GM21786 (cell line): Measurements from ENCODE around the gene C1orf21.

Experiments
- ATAC-seq: cut with Tn5 transposase; IDR thresholded peaks from one replicate; pipeline ENCODE4 v1.9.1; 2021; ENCODE audit not compliant: unreplicated experiment

Gene C1orf21

DNA sequence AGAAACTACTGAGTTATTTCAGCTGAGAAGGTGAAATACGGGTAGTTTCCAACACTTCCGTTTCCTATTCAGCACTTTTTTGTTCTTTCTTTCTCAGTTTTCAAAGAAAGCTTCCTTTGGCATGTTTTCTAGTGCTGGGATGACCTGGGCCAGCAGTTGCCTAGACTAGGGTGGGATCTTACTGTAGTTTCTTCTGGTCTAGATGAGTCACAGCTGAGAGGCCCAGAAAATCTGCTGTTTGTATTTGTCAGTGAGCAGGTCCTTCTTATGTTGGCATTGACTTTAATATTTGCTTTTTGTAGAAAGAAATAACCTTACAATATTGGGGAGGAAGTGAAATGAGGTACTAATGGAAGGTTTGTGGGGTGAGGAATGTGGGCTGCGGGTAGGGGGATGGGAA is 22.2 kb downstream of the C1orf21 start:
- ATAC-seq: no peak

- ATAC-seq: no peak
Measured at GRCh38 chr1:184412472-184412871, 25.6 kb downstream of the C1orf21 start.

GRCh38 chr1:184416481-184416880 is 29.7 kb downstream of the C1orf21 start:
- ATAC-seq: no peak

GRCh38 chr1:184416946-184417345 is 30.1 kb downstream of the C1orf21 start:
- no peak for ATAC-seq

- ATAC-seq: no peak
Measured at GRCh38 chr1:184417916-184418315, 31.1 kb downstream of the C1orf21 start.

DNA sequence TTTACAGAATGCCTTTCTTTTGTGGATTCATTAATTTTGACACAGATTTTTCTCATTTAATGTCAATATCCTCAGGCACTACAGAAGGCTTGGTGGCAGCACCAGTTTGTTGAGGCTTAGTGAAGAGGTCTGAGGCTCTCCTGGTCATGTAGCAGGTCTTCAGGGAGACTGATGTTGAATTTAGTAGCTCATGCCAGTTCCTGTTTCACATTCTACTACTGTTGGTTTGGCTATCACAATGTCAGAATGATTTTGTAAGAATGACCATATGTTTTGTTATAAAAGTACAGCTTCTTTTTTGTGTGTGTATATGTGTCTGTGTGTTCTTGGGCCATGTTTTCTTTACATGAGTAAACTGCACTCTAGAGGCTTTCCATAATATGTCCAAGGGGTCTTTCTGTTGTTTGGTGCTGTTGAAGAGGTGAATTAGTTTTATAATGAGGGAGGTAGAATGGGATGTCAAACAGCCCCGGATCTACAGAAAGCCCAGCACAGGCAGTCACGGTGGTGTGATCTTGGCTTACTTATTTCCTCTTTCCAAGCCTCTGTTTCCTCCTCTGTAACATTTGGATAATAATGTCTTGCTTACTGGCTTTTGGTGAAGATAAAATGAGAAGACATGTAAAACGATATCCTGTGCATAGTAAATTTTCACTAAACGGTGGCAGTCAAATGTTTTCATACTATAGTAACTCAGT is 32.0 kb downstream of the C1orf21 start:
- no peak for ATAC-seq

DNA sequence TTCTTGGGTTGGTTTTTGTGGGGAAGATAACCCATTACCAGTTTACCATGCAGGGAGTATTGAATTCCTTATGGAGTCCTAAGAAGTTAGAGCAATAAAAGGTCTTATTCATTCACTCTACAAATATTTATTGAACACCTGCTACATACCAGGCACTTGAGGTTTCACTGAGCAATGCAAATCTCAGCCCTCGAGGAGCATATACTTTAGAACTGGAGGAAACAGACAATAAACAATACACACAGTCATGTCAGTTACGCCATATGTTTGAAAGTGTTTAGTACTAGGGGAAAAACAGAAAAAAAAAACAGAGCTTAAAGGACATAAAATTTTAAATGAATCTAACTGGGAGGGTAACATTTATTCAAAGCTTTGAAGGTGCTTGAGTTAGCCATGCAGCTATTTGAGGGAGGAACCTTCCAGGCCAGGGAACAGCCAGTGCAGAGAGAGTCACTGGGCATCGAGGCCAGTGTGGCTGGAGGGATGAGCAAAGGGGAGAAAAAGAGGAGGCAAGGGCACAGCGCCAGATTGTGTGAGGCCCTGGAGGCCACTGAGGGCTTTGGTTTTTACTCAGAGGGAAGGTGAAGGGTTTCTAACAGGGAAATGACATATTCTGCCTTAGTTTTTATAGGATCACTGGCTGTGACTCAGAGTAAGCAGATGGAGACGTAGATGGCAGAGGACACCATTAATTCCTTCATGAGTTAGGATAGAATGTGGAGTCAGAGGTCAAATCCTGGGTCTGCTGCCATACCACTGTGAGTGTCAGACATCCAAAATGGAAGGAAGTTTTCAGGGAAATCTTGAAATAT is 32.7 kb downstream of the C1orf21 start:
- no peak for ATAC-seq

GRCh38 chr1:184422490-184423233 is 35.8 kb downstream of the C1orf21 start:
- ATAC-seq: no peak

- no peak for ATAC-seq
Measured at GRCh38 chr1:184423649-184424048, 36.8 kb downstream of the C1orf21 start.

- ATAC-seq: no peak
Measured at GRCh38 chr1:184424157-184424556, 37.3 kb downstream of the C1orf21 start.

- ATAC-seq: no peak
Measured at GRCh38 chr1:184424945-184425344, 38.1 kb downstream of the C1orf21 start.

DNA sequence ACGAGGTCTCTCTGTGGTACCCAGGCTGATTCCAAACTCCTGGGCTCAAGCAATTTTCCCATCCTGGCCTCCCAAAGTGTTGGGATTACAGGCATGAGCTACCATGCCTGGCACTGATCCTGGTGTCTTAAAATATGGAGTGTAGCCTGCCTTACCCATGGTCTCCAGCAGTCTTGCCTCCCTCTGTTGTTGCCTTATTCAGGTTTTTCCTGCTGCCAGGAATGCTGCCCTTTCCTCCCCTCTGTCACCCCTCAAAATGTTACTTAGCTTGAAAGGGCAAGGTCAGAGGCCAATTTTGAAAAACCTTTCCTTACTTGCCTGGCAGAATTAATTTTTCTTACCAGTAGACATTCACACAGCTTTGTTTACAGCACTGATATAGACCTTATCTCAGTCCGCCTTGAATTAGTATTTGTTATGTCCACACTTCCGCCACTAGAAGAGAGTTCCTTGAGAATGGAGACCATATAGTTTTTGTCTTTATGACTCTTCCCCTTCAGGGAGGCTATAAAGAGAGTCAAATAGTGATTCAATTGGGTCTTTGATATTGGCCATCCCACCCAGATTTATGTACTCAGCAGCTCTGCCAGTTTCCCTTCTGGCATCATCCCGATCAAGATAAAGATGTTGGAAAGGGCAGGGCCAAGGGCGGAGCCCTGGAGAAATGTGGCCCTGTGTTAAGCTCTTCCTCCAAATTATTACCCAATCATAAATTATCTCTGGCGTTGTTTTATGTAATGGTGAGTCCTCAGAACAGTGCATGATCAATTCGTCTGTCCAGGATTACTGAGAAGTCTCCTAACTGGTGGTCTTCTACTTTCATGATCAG is 38.8 kb downstream of the C1orf21 start:
- ATAC-seq: no peak

DNA sequence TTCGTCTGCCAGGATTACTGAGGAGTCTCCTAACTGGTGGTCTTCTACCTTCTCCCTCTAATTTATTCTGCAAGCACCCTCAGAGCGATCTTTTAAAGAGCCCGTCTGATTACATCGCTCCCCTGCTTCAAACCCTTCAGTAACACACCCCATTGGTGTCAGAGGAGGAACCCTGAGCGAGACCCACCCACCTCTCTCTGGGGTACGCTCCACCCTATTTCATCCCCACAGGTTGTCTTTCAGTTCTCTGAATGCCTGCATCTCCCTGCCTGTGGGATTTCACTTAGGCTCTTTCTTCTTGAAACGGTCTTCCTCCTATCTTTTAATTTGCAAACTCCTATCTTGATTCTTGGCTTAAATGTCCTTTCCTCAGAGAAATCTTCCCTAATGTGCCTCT is 39.4 kb downstream of the C1orf21 start:
- ATAC-seq: no peak

- no peak for ATAC-seq
Measured at GRCh38 chr1:184427722-184428121, 40.9 kb downstream of the C1orf21 start.

DNA sequence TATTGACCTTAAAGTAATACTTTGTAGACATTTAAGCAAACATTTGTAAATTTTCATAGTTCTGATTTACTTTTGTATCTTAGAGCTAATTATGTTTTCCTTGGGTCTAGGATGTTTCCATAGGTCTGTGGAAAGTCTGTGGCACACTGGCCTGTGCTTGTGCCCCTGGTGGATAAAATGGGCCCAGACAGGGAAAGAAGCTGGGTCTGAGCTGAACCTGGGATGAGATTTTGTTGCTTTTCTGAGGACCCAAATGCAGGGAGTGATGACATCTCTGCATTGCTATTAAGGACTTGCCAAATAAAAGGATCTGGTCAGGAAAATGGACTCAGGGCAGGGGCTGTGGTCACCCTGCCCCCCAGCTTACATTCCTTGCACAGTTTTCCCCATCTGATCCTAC is 41.8 kb downstream of the C1orf21 start:
- ATAC-seq: no peak

GRCh38 chr1:184429335-184429734 is 42.5 kb downstream of the C1orf21 start:
- ATAC-seq: no peak

DNA sequence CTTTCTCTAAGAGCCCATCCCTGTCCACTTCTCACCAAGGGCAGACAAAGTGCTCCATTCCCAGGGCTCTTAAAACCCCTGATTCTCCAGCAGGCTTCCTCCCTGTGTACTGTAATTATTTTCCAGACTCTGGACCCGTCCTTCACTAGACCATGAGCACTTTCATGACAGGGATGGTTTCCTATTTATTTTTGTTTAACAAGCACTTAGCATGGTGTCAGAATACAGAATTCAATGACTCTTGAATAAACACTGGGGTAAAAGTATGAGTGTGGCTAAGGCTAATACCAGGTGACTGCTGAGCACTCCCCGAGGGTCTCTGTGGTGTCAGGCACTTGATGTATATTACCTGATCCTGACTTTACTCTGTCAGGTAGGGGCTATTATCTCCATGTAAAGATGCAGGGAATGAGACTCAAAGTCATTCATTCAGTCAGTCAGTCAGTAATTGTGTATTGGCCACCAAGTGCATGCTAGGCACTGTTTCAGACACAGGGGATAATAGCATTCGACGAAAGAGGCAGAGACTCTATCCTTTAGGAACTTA is 47.2 kb downstream of the C1orf21 start:
- no peak for ATAC-seq

GRCh38 chr1:184437291-184437690 is 50.5 kb downstream of the C1orf21 start:
- no peak for ATAC-seq

- ATAC-seq: no peak
Measured at GRCh38 chr1:184438363-184438762, 51.5 kb downstream of the C1orf21 start.

DNA sequence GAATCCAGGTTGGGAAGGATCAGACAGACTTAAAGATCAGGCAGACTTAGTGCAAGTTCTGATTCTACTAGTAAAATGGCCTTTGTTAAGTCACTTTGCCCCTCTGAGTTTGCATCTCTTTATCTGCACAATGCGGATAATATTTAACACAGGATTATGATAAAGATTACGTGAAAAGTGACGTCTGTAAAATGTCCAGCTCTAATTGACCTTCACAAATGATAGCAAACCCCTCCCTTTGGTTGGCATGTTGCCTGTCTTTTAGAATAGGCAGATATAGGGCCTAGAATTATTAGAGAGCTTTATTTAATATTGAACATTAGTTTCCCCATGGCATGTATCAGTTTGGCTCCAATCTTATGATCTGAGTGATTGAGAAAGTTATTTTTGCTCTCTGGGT is 55.4 kb downstream of the C1orf21 start:
- ATAC-seq: no peak

GRCh38 chr1:184443201-184443600 is 56.4 kb downstream of the C1orf21 start:
- ATAC-seq: no peak
